Astrocyte (in vitro differentiated cells and primary cell): ENCODE data around the gene NEIL3. TPM values are rescaled to one million over a fixed set of nuclear protein-coding genes. Genes with fewer than 3 reads are reported as not detected.

Experiments used
- DNase-seq: peaks from one replicate; pipeline ENCODE4 v3.0.0-alpha.2; 2010; ENCODE audit warnings: low read depth
- FAIRE-seq: peaks from 2 replicates; lab custom pipeline; 2011; peaks lifted over from hg19 to GRCh38; lab: Jason Lieb, UNC
- H2AFZ ChIP-seq: 2 replicates; pipeline ENCODE4 v1.6.0; 2012; ENCODE audit warnings: low read depth, low read length, inconsistent platforms
- H3K27ac ChIP-seq: 2 replicates; pipeline ENCODE4 v1.5.1; 2011; ENCODE audit warnings: low read depth, low read length, inconsistent platforms
- H3K27me3 ChIP-seq: 2 replicates; pipeline ENCODE4 v1.6.0; 2011; ENCODE audit warnings: low read length, inconsistent platforms; ENCODE audit not compliant: insufficient read depth
- H3K36me3 ChIP-seq: 2 replicates; pipeline ENCODE4 v1.5.1; 2011; ENCODE audit warnings: low read length, inconsistent platforms; ENCODE audit not compliant: insufficient read depth
- H3K4me1 ChIP-seq: 2 replicates; pipeline ENCODE4 v1.5.1; 2011; ENCODE audit warnings: low read length, inconsistent platforms; ENCODE audit not compliant: insufficient read depth
- H3K4me2 ChIP-seq: 2 replicates; pipeline ENCODE4 v1.6.0; 2012; ENCODE audit warnings: low read length, inconsistent platforms
- H3K4me3 ChIP-seq: 2 replicates; pipeline ENCODE4 v1.5.1; 2011; ENCODE audit warnings: low read depth, mild to moderate bottlenecking, low read length, inconsistent platforms; ENCODE audit not compliant: insufficient read depth
- H3K79me2 ChIP-seq: 2 replicates; pipeline ENCODE4 v1.6.0; 2012; ENCODE audit warnings: mild to moderate bottlenecking, low read length, inconsistent platforms; ENCODE audit not compliant: insufficient read depth
- H3K9ac ChIP-seq: 2 replicates; pipeline ENCODE4 v1.6.0; 2012; ENCODE audit warnings: mild to moderate bottlenecking, low read length, inconsistent platforms
- H3K9me3 ChIP-seq: 2 replicates; pipeline ENCODE4 v1.5.1; 2012; ENCODE audit warnings: low read depth, mild to moderate bottlenecking, low read length, inconsistent platforms; ENCODE audit not compliant: insufficient read depth
- H4K20me1 ChIP-seq: 2 replicates; pipeline ENCODE4 v1.6.0; 2012; ENCODE audit warnings: low read length, inconsistent platforms; ENCODE audit not compliant: insufficient read depth
- H3K27ac Mint-ChIP-seq: one replicate; pipeline ENCODE4 v1.8.0; 2021; ENCODE audit warnings: mild to moderate bottlenecking, mixed read lengths; ENCODE audit not compliant: unreplicated experiment
- H3K27me3 Mint-ChIP-seq: one replicate; pipeline ENCODE4 v1.8.0; 2021; ENCODE audit warnings: low read depth, mixed read lengths; ENCODE audit not compliant: unreplicated experiment
- H3K36me3 Mint-ChIP-seq: one replicate; pipeline ENCODE4 v1.8.0; 2021; ENCODE audit warnings: low read depth, mixed read lengths; ENCODE audit not compliant: unreplicated experiment
- H3K4me1 Mint-ChIP-seq: one replicate; pipeline ENCODE4 v1.8.0; 2021; ENCODE audit warnings: low read depth, mixed read lengths; ENCODE audit not compliant: unreplicated experiment
- H3K4me3 Mint-ChIP-seq: one replicate; pipeline ENCODE4 v1.8.0; 2021; ENCODE audit warnings: mild to moderate bottlenecking, moderate library complexity, mixed read lengths; ENCODE audit not compliant: unreplicated experiment
- H3K9me3 Mint-ChIP-seq: one replicate; pipeline ENCODE4 v1.8.0; 2021; ENCODE audit warnings: mild to moderate bottlenecking, mixed read lengths; ENCODE audit not compliant: unreplicated experiment
- EZH2 ChIP-seq: IDR thresholded peaks from 2 replicates; pipeline ENCODE4 v1.6.1; 2012; ENCODE audit warnings: mild to moderate bottlenecking, low read length, inconsistent platforms; ENCODE audit not compliant: insufficient read depth
- total RNA-seq: library from RNA; stranded (reverse); gene quantifications from 2 replicates; pipeline ENCODE4 v1.2.1, GENCODE V29; 2021
- TF ChIP-seq, protein P1 (sequence below): IDR thresholded peaks from 2 replicates; pipeline ENCODE4 v1.5.1; 2011; ENCODE audit warnings: low read depth, mild to moderate bottlenecking, inconsistent platforms, low read length, moderate library complexity; ENCODE audit not compliant: insufficient read depth

Gene NEIL3
- total RNA-seq, 1 donor from 2014 or later = 0.91 TPM

DNA sequence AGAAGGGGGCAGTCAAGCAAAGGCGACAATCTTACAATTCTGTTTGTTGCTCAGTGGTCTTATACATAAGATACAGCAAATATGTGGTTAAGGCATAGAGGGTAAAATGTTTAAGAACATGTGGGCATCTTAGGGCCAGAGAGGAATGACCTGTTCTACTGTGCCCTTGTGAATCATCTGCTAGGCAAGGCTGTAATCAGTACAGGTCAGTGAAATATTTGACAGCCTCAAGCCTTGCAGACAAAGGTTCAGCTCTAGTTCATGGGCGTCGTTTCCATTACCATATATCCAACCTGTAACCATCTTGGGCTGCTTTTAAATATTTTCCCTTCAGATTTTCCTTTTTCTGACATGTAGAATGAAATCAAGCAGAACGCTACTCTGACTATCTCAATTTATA lies 95.3 kb downstream of the NEIL3 start:
- peaks cover 1% of the 10 kb centered on the region for H3K4me1 Mint-ChIP-seq
- H3K27ac ChIP-seq = no peak overlapping the region
- H3K27me3 Mint-ChIP-seq = no peaks in the 10 kb centered on the region
- H3K4me1 ChIP-seq = peaks cover 4% of the 10 kb centered on the region
- DNase-seq (no peak), FAIRE-seq (no peak)
- no peak overlapping the region for H3K27ac Mint-ChIP-seq
- no peaks in the 10 kb centered on the region for H3K79me2 ChIP-seq
- no peak overlapping the region for H3K4me3 ChIP-seq
- TF ChIP-seq, protein P1, sequence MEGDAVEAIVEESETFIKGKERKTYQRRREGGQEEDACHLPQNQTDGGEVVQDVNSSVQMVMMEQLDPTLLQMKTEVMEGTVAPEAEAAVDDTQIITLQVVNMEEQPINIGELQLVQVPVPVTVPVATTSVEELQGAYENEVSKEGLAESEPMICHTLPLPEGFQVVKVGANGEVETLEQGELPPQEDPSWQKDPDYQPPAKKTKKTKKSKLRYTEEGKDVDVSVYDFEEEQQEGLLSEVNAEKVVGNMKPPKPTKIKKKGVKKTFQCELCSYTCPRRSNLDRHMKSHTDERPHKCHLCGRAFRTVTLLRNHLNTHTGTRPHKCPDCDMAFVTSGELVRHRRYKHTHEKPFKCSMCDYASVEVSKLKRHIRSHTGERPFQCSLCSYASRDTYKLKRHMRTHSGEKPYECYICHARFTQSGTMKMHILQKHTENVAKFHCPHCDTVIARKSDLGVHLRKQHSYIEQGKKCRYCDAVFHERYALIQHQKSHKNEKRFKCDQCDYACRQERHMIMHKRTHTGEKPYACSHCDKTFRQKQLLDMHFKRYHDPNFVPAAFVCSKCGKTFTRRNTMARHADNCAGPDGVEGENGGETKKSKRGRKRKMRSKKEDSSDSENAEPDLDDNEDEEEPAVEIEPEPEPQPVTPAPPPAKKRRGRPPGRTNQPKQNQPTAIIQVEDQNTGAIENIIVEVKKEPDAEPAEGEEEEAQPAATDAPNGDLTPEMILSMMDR = no peak
- TF ChIP-seq EZH2 = no peak
- peaks cover 3% of the 10 kb centered on the region for H3K9me3 Mint-ChIP-seq
- H3K9me3 ChIP-seq = no peaks in the 10 kb centered on the region
- H4K20me1 ChIP-seq = no peaks in the 10 kb centered on the region
- no peak overlapping the region for H3K9ac ChIP-seq
- no peaks in the 10 kb centered on the region for H3K36me3 Mint-ChIP-seq
- no peak overlapping the region for H3K4me2 ChIP-seq
- no peak overlapping the region for H2AFZ ChIP-seq
- no peak overlapping the region for H3K4me3 Mint-ChIP-seq
- no peaks in the 10 kb centered on the region for H3K27me3 ChIP-seq
- H3K36me3 ChIP-seq = no peaks in the 10 kb centered on the region

DNA sequence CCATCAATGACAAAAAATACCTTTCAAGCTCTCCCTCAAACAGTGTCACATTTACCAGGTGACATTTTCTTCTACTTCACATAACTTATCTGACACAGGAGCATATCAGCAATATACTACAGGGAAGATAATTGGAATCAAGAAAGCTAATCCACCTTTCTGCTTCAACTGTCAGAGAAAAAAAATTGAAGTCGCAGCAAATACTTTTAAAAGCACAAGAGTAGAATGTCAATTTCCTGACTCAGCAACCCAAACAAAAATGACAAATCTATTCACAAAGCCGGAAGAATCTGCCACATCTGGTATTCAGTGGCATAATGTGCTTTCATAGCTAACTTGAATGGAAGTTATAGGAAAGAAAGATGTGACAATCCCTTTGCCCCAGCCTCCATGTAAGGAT lies 95.8 kb downstream of the NEIL3 start:
- Histone ChIP-seq H3K4me2 (no peak overlapping the region), H3K27me3 (no peaks in the 10 kb centered on the region), H3K4me1 (peaks cover 4% of the 10 kb centered on the region), H3K79me2 (no peaks in the 10 kb centered on the region), H3K36me3 (no peaks in the 10 kb centered on the region), H2AFZ (no peak overlapping the region), H3K27ac (no peak overlapping the region), H4K20me1 (no peaks in the 10 kb centered on the region), H3K9ac (no peak overlapping the region), H3K9me3 (no peaks in the 10 kb centered on the region), H3K4me3 (no peak overlapping the region)
- no peak for FAIRE-seq
- H3K4me3 Mint-ChIP-seq = no peak overlapping the region
- H3K4me1 Mint-ChIP-seq = peaks cover 1% of the 10 kb centered on the region
- no peaks in the 10 kb centered on the region for H3K36me3 Mint-ChIP-seq
- peaks cover 2% of the 10 kb centered on the region for H3K9me3 Mint-ChIP-seq
- TF ChIP-seq, protein P1 = no peak
- no peak for TF ChIP-seq EZH2
- no peak overlapping the region for H3K27ac Mint-ChIP-seq
- peak; percentile 29 for DNase-seq
- no peaks in the 10 kb centered on the region for H3K27me3 Mint-ChIP-seq

DNA sequence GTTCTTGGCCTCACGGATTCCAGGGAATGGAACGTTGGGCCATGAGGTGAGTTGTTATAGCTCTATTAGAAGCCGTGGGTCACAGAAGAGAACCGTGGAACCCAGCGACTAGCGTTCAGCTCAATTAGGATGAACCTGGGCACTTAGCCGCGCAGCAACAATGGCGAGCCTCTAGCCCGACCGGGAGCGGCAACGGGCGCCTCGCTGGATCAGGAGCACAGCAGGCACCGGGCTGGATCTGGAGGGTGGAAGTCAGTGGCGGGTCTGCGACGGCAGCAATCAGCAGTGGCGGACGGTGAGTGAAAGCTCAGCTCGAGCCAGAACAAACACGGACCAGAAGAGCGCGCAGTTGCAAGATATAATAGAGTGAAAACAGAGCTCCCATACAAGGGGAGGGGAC lies 98.3 kb downstream of the NEIL3 start:
- H3K4me3 Mint-ChIP-seq = no peak overlapping the region

More for the DNA sequence above, 98.3 kb downstream of the NEIL3 start:
- DNase-seq (no peak), FAIRE-seq (no peak)
- no peaks in the 10 kb centered on the region for H3K79me2 ChIP-seq
- no peak overlapping the region for H3K27ac ChIP-seq
- no peak overlapping the region for H3K4me2 ChIP-seq
- Mint-ChIP-seq H3K27me3 (no peaks in the 10 kb centered on the region), H3K27ac (no peak overlapping the region), H3K4me1 (peaks cover 1% of the 10 kb centered on the region), H3K9me3 (peaks cover 2% of the 10 kb centered on the region), H3K36me3 (no peaks in the 10 kb centered on the region)
- H3K4me3 ChIP-seq = no peak overlapping the region
- no peak overlapping the region for H3K9ac ChIP-seq
- TF ChIP-seq EZH2 = no peak
- TF ChIP-seq, protein P1 = no peak
- no peaks in the 10 kb centered on the region for H3K27me3 ChIP-seq
- H4K20me1 ChIP-seq = no peaks in the 10 kb centered on the region
- no peak overlapping the region for H2AFZ ChIP-seq
- peaks cover 4% of the 10 kb centered on the region for H3K4me1 ChIP-seq
- H3K36me3 ChIP-seq = no peaks in the 10 kb centered on the region
- no peaks in the 10 kb centered on the region for H3K9me3 ChIP-seq
